Keratinocyte (primary cell): Measurements from ENCODE around the gene C1QC. TPM values are rescaled to one million over a fixed set of nuclear protein-coding genes. Genes with fewer than 3 reads are reported as not detected.

Experiments
- DNase-seq: peaks from one replicate; pipeline ENCODE4 v3.0.0-alpha.2; 2011; ENCODE audit warnings: low read depth, missing footprints, low spot score
- FAIRE-seq: peaks from 2 replicates; lab custom pipeline; 2011; peaks lifted over from hg19 to GRCh38; lab: Jason Lieb, UNC
- H2AFZ ChIP-seq: 2 replicates; pipeline ENCODE4 v1.6.0; 2012; ENCODE audit warnings: low read length, control low read depth, inconsistent platforms; ENCODE audit not compliant: control insufficient read depth
- H3K27ac ChIP-seq: 2 replicates; pipeline ENCODE4 v1.5.1; 2011; ENCODE audit warnings: low read length; ENCODE audit not compliant: control insufficient read depth, insufficient read depth
- H3K27me3 ChIP-seq: 3 replicates; pipeline ENCODE4 v1.6.0; 2011; ENCODE audit warnings: low read length; ENCODE audit not compliant: control insufficient read depth, insufficient read depth; ENCODE audit errors: extremely low read depth
- H3K36me3 ChIP-seq, 2 experiments: 2 replicates in 1 of 2; 3 replicates in 1 of 2; pipeline ENCODE4 v1.5.1; 2011; ENCODE audit warnings: low read length in 2 of 2, mild to moderate bottlenecking in 1 of 2; ENCODE audit not compliant: control insufficient read depth in 2 of 2, insufficient read depth in 2 of 2; ENCODE audit errors: extremely low read depth in 1 of 2
- H3K4me1 ChIP-seq: 3 replicates; pipeline ENCODE4 v1.5.1; 2011; ENCODE audit warnings: low read length; ENCODE audit not compliant: control insufficient read depth, insufficient read depth; ENCODE audit errors: extremely low read depth
- H3K4me2 ChIP-seq: 3 replicates; pipeline ENCODE4 v1.6.0; 2011; ENCODE audit warnings: low read depth, low read length; ENCODE audit not compliant: control insufficient read depth, insufficient read depth; ENCODE audit errors: extremely low read depth
- H3K4me3 ChIP-seq, 3 experiments: fragments of 200-600 bp in 1 of 3; sonication (generic) in 1 of 3; 2 replicates in 2 of 3; 3 replicates in 1 of 3; pipeline ENCODE4 v1.5.1; 2011 to 2016; ENCODE audit warnings: low read length in 3 of 3, mild to moderate bottlenecking in 3 of 3, control low read depth in 2 of 3, inconsistent platforms in 1 of 3, low read depth in 1 of 3, mixed read lengths in 1 of 3, mixed run types in 1 of 3, moderate library complexity in 1 of 3; ENCODE audit not compliant: control insufficient read depth in 2 of 3, insufficient read depth in 2 of 3; ENCODE audit errors: extremely low read depth in 1 of 3
- H3K79me2 ChIP-seq: 2 replicates; pipeline ENCODE4 v1.6.0; 2012; ENCODE audit warnings: low read length; ENCODE audit not compliant: control insufficient read depth, insufficient read depth
- H3K9ac ChIP-seq: 3 replicates; pipeline ENCODE4 v1.6.0; 2011; ENCODE audit warnings: low read length; ENCODE audit not compliant: control insufficient read depth, insufficient read depth; ENCODE audit errors: extremely low read depth
- H3K9me1 ChIP-seq: 3 replicates; pipeline ENCODE4 v1.6.0; 2011; ENCODE audit warnings: low read length; ENCODE audit not compliant: control insufficient read depth, insufficient read depth; ENCODE audit errors: extremely low read depth
- H3K9me3 ChIP-seq: 2 replicates; pipeline ENCODE4 v1.5.1; 2012; ENCODE audit warnings: low read depth, low read length; ENCODE audit not compliant: control insufficient read depth
- H4K20me1 ChIP-seq: 3 replicates; pipeline ENCODE4 v1.6.0; 2011; ENCODE audit warnings: low read length; ENCODE audit not compliant: control insufficient read depth, insufficient read depth; ENCODE audit errors: extremely low read depth
- CTCF ChIP-seq, 3 experiments: IDR thresholded peaks in 1 of 3; conservative IDR thresholded peaks in 1 of 3; optimal IDR thresholded peaks in 1 of 3; 2 replicates in 2 of 3; 3 replicates in 1 of 3; pipeline versions ENCODE3 to v1.5.1; 2011; ENCODE audit warnings: low read length in 3 of 3, mild to moderate bottlenecking in 3 of 3, moderate library complexity in 2 of 3, control low read depth in 1 of 3, inconsistent platforms in 1 of 3; ENCODE audit not compliant: insufficient read depth in 2 of 3; ENCODE audit errors: extremely low read depth in 1 of 3
- EZH2 ChIP-seq: IDR thresholded peaks from one replicate; pipeline ENCODE4 v1.6.1; 2012; ENCODE audit warnings: inconsistent platforms, mild to moderate bottlenecking, low read length, moderate library complexity
- dilution Hi-C: fragments of 300-500 bp; cut with MboI; formaldehyde crosslinking; loops from one replicate; pipeline ENCODE4 v1.7.0; 2020; ENCODE audit warnings: low sequenced_read_pairs; ENCODE audit not compliant: extremely low pct_ligation_motif_present
- polyA plus RNA-seq, 5 experiments: library from polyadenylated mRNA; depleted of rRNA in 3 of 5; stranded (reverse) in 3 of 5; stranded (forward) in 1 of 5; unstranded in 1 of 5; fragments of >200 nt; gene quantifications; 1 replicate in 1 of 5; 2 replicates in 3 of 5; 3 replicates in 1 of 5; pipeline versions ENCODE4 v1.2.1 to v1.2.3, GENCODE V29; 2011 to 2012; ENCODE audit warnings: missing spikeins in 2 of 5, low read depth in 1 of 5, low replicate concordance in 1 of 5

The C1QC gene
- polyA plus RNA-seq, 1 donor (not counting 4 experiments of a cell fraction or from before 2014, with no cell fraction given): not detected

- H3K27ac ChIP-seq: no peak overlapping the region
- no peaks in the 10 kb centered on the region for H3K9me3 ChIP-seq
- no peaks in the 10 kb centered on the region for H3K27me3 ChIP-seq
- peaks cover 5% of the 10 kb centered on the region for H4K20me1 ChIP-seq
- H3K4me3 ChIP-seq: no peak overlapping the region
- no peak overlapping the region for H3K9ac ChIP-seq
- H3K36me3 ChIP-seq: no peaks in the 10 kb centered on the region
- dilution Hi-C loops: no loop called here
- TF ChIP-seq CTCF (optimal IDR thresholded peaks at IDR 0.05 in 1 of 3, IDR thresholded peaks at IDR 0.05 in 1 of 3, conservative IDR thresholded peaks at IDR 0.05 in 1 of 3; ENCODE audit: extremely low read depth in 1 of 3, insufficient read depth in 2 of 3, low read length in 3 of 3): no peak
- no peak for TF ChIP-seq EZH2
- peaks cover 2% of the 10 kb centered on the region for H3K9me1 ChIP-seq
- DNase-seq: no peak
- H3K79me2 ChIP-seq: no peaks in the 10 kb centered on the region
- FAIRE-seq: no peak
- no peak overlapping the region for H2AFZ ChIP-seq
- H3K4me2 ChIP-seq: no peak overlapping the region
- H3K4me1 ChIP-seq: no peaks in the 10 kb centered on the region
Measured at GRCh38 chr1:22662318-22662717, 18.9 kb downstream of the C1QC start.

- no peak for DNase-seq
- no peaks in the 10 kb centered on the region for H3K4me1 ChIP-seq
- no peaks in the 10 kb centered on the region for H3K79me2 ChIP-seq
- H3K4me2 ChIP-seq: no peak overlapping the region
- dilution Hi-C loops: no loop called here
- no peak overlapping the region for H2AFZ ChIP-seq
- H3K9ac ChIP-seq: no peak overlapping the region
- H3K36me3 ChIP-seq: no peaks in the 10 kb centered on the region
- H3K4me3 ChIP-seq: no peak overlapping the region
- peaks cover 5% of the 10 kb centered on the region for H4K20me1 ChIP-seq
- H3K27me3 ChIP-seq: no peaks in the 10 kb centered on the region
- H3K9me3 ChIP-seq: no peaks in the 10 kb centered on the region
- peaks cover 2% of the 10 kb centered on the region for H3K9me1 ChIP-seq
- TF ChIP-seq CTCF (optimal IDR thresholded peaks at IDR 0.05 in 1 of 3, IDR thresholded peaks at IDR 0.05 in 1 of 3, conservative IDR thresholded peaks at IDR 0.05 in 1 of 3; ENCODE audit: extremely low read depth in 1 of 3, insufficient read depth in 2 of 3, low read length in 3 of 3) (no peak), EZH2 (no peak)
- FAIRE-seq: no peak
- H3K27ac ChIP-seq: no peak overlapping the region
Measured at GRCh38 chr1:22662986-22663408, 19.6 kb downstream of the C1QC start.
